NCI-H82 treated with DMSO at 0.1 percent for 48 hours (cell line): Measurements from ENCODE around the gene GALNT12.
A peak's percentile ranks its signal among the peaks of the same experiment; 100 is the strongest.

Source experiments
- DNase-seq: peaks from one replicate; lab custom pipeline; 2025; ENCODE audit not compliant: unreplicated experiment; lab: John Stamatoyannopoulos, UW

The GALNT12 gene

GRCh38 chr9:98855592-98855991 is 48.1 kb downstream of the GALNT12 start:
- DNase-seq: no peak

GRCh38 chr9:98856982-98857381 is 49.5 kb downstream of the GALNT12 start:
- no peak for DNase-seq

- DNase-seq: no peak
Observed at GRCh38 chr9:98859941-98860340, 52.5 kb downstream of the GALNT12 start.

GRCh38 chr9:98860871-98861293 is 53.4 kb downstream of the GALNT12 start:
- DNase-seq: no peak

GRCh38 chr9:98861781-98862504 is 54.5 kb downstream of the GALNT12 start:
- DNase-seq: peak; percentile 4

DNA sequence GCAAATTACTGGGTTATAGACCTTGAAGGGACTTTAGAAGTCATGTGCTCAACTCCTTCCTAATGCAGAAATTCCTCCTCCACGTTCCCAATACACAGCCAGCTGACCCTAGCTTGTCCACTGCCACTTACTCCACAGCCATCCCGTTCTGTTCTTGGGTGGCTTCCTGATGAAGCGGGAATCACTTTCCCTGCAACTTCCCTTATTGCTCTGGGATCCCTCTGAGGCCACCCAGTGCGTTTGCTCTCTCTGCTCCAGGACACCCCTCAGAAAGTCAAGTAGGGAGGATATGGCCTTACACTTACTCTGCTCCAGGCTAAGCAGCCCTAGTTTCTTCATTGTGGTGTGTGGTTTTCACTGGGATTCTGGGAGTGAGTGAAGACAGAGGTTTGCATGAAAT is 55.5 kb downstream of the GALNT12 start:
- DNase-seq: no peak

GRCh38 chr9:98864281-98865174 is 57.1 kb downstream of the GALNT12 start:
- no peak for DNase-seq

- DNase-seq: no peak
Observed at GRCh38 chr9:98865284-98865875, 57.9 kb downstream of the GALNT12 start.

DNA sequence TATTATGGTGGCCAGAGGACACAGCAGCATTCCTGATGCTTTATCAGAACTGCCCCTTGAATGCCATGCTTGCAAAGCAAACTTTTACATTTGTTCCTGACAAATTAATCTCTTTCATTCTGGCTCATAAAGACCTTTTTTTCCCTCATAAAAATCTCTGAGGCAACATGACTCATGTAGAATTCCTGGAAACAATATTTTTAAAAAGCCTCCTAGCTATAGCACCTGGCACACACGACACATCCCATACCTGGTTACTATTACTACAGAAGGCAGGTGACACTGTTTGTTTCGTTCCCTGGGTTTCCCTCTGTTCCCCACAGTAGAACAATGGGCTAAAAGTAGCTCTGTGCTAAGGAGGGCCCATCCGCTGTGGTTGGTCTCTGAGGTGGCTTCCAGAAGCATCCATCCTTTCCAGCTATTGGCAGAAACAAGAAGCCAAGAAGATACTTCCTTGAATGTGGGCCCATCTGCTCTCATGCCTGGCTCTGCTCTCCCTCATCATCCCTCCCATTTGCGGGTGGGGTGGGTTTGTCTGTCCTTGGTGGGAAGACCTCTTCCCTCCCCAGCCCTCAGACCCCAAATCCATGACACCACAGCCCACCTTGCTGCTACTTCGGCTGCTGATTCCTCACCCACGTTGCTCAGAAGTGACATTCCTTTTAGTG is 59.1 kb downstream of the GALNT12 start:
- DNase-seq: no peak

- DNase-seq: no peak
Observed at GRCh38 chr9:98867103-98867428, 59.6 kb downstream of the GALNT12 start.

DNA sequence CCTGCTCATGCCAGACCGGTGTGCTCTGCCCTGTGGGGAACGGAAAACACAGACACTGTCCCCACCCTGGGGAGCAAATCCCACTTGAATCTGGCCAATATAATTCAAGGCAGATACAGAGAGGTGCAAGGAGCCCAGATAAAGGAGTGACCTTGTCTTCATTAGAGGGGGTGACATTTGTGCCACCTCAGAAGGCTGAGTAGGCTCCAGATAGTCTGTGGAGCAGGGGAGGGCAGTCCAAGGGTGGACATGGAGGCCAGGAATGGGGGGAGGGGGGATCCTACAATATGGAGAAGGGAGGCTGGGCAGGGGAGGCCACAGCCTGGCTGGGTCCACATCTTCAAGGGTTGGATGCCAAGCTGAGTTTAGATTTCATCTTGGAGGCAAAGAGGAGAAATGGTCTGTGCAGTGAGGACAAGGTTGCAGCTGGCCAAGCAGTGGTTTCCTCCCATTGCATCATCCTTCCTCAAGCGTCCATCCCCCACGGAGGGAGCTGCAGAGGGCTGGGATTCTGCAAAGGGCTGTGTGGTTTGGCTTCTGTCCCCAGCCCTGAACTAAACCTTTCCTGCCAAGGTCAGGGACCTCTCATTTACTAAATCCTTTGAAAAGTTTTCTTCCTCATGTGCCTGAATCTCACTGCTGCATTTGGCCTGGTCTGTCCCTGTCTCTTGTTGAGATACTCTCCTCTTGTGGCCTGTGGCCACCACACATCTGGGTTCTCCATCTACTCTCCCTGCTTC is 60.1 kb downstream of the GALNT12 start:
- DNase-seq: no peak

GRCh38 chr9:98869078-98869745 is 61.7 kb downstream of the GALNT12 start:
- DNase-seq: no peak

DNA sequence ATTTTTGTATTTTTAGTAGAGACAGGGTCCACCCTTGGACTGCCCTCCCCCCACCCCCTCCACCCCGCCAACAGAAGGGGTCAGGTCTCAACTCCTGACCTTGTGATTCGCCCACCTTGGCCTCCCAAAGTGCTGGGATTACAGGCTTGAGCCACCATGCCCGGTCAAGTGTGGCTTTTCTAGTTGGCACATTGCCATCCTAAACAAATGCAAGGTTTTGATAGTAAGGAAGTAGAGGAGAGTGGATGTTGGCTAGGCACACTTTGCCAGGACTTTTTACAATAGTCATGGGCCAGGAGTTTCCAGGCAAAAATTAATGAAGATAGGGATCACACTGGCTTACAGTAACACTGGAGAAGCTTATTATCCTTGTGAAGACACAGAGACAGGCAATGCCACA is 62.4 kb downstream of the GALNT12 start:
- no peak for DNase-seq

- no peak for DNase-seq
Observed at GRCh38 chr9:98870782-98871557, 63.5 kb downstream of the GALNT12 start.

- DNase-seq: no peak
Observed at GRCh38 chr9:98871558-98872065, 64.1 kb downstream of the GALNT12 start.

DNA sequence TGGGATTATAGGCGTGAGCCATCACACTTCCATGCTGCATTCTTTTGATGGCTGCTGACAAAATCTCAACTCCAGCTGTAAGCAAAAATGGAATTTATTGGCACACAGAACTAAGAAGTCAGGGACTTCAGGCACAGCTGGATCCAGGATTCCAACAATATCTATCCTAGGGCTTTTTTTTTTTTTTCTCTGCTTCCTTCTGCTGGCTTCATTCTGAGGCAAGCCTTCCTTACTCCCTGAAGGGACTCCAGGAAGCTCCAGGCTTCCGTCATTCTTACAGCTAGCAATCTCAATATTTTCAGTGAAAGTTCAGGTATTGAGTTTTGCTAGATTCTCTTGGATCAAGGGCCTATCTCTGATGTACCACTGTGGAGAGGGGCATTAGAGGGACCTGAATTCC is 66.1 kb downstream of the GALNT12 start:
- DNase-seq: no peak

DNA sequence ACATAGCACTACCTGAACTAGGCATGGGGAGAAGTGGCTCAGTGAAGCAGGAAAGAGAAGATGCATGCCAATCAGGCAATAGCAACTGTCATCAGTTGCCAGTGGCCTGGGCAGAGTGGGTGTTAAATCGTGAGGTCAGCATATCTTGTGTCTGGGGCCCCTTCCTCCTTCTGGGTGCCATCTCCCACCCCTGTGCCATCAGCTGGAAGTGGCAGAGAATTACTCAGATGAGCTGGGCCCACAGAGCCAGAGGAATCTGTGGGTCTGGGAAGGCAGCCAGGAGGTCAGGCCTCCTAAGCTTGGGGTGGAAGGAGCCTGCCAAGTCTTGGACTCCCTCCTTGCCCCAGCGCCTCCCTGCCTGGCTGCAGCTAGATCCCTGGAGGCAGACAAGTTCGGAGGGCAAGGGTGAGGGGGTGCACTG is 66.5 kb downstream of the GALNT12 start:
- DNase-seq: no peak

DNA sequence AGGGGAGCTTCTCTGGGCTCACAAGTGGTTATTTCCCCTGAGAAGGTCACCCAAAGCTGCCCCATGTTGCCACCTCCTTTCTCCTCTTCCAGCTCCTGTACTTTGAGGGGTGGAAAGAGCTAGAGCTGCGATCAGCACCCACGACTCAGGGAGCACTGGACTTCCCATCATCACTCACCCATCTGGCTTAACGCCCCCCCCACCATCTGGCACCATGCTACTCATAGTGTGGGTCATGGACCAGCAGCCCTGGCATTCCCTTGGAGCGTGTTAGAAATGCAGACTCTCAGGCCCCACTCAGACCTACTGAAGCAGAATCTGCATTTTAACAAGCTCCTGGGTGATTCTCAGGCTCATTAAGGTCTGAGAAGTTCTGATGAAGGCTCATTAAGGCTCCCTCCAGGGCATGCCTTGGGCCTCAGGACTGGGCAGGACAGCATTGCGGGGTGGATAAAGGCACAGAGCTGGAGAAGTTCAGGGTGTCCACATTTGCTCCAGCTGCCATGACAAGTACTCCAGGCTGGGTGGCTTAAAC is 67.3 kb downstream of the GALNT12 start:
- no peak for DNase-seq

- no peak for DNase-seq
Observed at GRCh38 chr9:98875536-98875935, 68.1 kb downstream of the GALNT12 start.
